Frontal cortex (tissue), 4 donors: Measurements from ENCODE around the gene LSM7. TPM values are rescaled to one million over a fixed set of nuclear protein-coding genes. Genes with fewer than 3 reads are reported as not detected.
A peak's percentile ranks its signal among the peaks of the same experiment; 100 is the strongest.
"Not testable (repeated sequence)": the region's sequence is repeated elsewhere in the genome, so short reads cannot be mapped to it uniquely, and the experiment has no call there.

Source experiments
- DNase-seq, 2 donors: peaks; one replicate each; pipeline ENCODE4 v3.0.0; 2012; ENCODE audit warnings: low spot score in 2 of 2
- FAIRE-seq: peaks from 2 replicates; lab custom pipeline; 2012; peaks lifted over from hg19 to GRCh38; lab: Jason Lieb, UNC
- total RNA-seq: library from RNA; depleted of rRNA; stranded (reverse); fragments of >200 nt; gene quantifications from one replicate; pipeline ENCODE4 v1.2.3, GENCODE V29; 2014
- donor health status: control.
- donor health status: control.
- donor health status: control.

The LSM7 gene
- total RNA-seq, 1 donor from 2014 or later, result 97.4 TPM

DNA sequence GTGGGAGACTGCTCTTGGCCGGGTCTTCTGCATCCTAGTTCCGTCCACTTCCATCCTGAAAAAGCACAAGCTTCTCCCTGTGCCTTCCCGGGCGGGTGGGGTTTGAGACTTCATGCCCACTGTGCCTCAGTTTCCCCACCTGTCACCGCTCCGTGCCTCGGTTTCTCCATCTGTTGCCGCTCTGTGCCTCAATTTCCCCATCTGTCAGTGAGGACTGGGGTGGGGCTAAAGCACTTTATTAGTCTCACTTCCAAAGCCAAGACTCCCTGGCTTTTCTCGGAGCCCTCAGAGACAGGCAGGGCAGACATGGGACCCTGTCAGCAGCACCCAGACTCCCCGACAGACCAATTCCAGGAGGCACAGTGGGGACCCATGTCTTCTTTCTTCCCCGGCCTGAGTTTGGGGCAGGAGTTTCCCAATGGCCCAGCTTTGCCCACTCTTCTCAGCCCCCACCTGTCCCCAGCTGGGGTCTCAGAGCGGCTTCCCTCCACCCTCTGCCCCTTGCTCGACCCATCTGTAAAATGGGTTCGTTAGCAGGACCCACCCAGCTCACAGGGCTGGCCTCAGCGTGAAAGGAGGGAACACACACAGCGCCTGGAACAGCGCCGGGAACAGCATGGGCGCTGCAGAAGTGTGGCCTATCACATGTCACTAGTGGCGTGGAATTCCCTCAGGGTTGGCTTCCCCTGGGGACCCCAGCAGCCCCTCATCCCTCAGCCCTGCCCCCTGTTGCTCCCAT, 41.8 kb downstream of the LSM7 start:
- FAIRE-seq, result no peak
- no peak for DNase-seq

- no peak for FAIRE-seq
- no peak for DNase-seq
Observed at GRCh38 chr19:2283835-2284507, 44.4 kb downstream of the LSM7 start.

DNA sequence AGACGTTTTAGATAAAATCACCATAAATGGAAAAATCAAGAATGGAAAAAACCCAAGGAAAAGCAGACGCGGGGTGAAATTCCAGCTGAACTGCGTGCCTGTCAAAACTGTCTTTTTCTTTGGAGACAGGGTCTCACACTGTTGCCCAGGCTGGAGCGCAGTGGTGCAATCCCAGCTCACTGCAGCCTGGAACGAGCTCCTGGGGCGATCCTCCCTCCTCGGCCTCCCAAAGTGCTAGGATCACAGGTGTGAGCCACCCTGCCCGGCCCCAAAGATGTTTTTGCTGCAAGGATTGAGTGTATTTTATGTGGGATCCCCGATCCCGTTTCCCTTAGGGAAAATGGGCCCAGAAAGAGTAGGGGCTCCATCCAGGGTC, 45.5 kb downstream of the LSM7 start:
- DNase-seq, result no peak
- FAIRE-seq, result no peak

DNA sequence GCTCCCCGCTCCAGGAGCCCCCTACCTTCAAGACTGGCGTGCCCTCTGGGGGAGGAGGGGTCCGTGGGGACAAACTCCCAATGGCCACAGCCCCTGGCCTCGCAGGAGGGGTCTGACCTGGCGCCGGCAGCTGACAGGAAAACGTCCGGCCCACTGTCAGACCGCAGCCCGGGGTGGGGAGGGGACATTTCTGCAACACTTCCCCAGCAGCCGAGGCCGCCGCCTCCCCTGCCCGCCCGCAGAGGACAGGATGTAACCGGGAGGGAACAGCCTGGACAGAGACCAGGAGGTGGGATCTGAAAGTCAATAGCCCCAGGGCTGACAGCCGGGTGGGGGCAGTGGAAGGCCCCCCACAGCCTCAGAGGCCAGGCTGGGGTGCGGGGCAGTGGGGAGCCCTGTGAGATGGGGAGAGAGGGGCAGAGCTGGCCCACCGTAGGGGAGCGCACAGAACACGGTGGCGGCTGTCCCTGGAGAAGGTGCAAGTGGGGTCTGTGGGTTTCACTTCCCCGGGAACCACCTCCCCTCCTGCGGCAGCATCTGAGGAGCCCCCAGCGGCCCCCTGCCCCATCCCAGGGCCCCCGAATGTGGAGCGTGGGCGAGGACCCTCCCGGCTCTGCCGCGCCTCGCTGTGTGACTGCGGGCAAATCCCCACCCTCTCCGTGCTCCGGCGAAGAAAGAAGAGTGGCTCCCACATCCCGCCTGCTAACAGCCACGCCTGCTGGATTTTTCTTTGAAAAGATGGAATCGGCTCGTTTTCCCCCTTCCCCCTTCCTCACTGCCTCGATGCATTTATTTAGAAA, 46.1 kb downstream of the LSM7 start, which contains the start of gene PEAK3:
Gene PEAK3, minus strand, starts transcription at position 114 of the 800 bp plus-strand sequence. CDS start 1,244 bp downstream, outside the sequence.
- FAIRE-seq (no peak), DNase-seq (peak; percentile 56 to 66)

DNA sequence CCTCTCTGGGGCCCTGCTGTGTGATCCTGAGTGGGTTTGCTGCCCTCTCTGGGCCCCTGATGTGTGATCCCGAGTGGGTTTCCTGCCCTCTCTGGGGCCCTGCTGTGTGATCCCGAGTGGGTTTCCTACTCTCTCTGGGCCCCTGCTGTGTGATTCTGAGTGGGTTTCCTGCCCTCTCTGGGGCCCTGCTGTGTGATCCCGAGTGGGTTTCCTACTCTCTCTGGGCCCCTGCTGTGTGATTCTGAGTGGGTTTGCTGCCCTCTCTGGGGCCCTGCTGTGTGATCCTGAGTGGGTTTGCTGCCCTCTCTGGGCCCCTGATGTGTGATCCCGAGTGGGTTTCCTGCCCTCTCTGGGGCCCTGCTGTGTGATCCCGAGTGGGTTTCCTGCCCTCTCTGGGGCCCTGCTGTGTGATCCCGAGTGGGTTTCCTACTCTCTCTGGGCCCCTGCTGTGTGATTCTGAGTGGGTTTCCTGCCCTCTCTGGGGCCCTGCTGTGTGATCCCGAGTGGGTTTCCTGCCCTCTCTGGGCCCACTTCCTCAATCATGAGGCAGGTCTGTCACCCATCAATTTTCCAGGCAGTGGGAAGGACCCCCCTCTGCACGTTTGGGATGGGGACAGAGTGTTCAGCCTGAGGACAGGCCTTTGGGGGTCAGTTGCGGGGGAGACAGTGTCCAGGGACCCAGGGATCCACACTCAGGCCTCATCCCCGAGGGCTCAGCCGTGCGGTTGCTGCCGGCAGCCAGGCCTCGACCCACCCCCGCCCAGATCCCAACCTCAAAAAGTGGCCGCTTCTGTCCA, 46.9 kb downstream of the LSM7 start:
- DNase-seq, FAIRE-seq: not testable (repeated sequence)

DNA sequence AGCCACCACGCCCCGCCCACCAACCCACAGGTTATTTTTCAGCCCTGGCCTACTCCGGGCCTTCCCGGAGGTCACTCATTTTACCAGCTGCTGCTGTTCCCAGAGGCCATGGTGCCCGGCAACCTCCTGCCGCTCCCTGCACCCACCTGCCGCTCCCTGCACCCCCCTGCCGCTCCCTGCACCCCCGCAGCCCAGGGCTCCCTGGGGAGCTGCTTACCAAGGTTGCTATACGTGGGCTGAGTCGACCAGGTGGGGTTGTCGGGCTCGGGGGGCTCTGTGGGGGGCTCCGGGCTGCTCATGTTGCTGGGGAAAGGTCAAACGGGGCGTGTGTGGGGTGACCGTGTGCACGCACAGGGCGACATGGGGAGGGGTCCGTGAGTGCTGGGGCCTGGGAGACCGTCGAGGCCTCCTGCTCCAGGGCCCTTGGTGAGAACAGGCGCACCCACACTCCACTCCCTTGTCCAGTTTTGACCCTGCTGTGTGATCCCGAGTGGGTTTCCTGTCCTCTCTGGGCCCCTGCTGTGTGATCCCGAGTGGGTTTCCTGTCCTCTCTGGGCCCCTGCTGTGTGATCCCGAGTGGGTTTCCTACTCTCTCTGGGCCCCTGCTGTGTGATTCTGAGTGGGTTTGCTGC, 47.6 kb downstream of the LSM7 start:
- FAIRE-seq (no peak), DNase-seq (no peak)

DNA sequence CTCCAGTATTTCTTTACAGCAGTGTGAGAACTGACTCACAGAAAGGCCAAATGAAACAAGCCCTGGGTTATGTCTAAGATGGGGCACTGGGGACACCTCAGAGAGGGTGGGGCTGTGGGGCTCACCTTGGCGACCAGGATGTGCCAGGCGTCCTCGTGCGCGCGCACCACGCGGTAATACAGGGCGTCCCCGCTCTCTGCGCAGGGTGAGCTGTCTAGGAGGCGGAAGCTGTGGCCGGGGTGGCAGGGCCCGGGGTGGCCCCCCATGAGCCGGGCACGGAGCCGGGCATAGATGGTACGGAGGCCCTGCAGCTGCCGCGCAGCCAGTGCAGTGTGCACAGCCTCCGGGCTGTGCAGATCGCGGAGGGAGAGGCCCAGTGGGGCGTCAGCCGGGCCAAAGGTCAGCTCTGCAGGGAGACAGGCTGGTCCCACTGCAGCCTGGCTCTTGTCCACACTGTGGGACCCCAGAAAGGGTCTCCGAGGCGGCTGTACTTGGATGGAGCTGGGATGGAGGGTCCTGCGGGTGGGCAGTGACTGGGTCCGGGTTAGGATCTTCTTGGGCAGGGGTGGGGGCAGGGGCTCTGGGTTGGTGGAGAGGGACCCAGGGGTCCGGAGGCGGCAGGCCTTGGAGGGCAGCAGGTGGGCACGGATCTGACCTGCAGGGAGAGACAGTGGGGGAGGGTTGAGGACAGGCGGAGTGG, 49.8 kb downstream of the LSM7 start:
- DNase-seq, result no peak
- FAIRE-seq, result no peak

DNA sequence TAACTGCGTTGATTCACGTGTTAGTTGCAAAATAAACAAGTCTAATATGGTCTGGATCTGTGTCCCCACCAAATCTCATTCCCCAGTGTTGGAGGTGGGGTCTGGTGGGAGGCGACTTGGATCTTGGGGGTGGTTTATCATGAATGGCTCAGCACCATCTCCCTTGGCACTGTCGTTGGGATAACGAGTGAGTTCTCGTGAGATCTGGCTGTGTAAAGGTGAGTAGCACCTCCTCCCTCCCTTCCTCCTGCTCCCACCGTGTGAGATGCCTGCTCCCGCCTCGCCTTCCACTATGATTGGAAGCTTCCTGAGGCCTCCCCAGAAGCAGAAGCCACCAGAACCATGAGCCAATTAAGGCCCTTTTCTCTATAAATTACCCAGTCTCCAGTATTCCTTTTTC, 51.2 kb downstream of the LSM7 start:
- FAIRE-seq (no peak), DNase-seq (no peak)

DNA sequence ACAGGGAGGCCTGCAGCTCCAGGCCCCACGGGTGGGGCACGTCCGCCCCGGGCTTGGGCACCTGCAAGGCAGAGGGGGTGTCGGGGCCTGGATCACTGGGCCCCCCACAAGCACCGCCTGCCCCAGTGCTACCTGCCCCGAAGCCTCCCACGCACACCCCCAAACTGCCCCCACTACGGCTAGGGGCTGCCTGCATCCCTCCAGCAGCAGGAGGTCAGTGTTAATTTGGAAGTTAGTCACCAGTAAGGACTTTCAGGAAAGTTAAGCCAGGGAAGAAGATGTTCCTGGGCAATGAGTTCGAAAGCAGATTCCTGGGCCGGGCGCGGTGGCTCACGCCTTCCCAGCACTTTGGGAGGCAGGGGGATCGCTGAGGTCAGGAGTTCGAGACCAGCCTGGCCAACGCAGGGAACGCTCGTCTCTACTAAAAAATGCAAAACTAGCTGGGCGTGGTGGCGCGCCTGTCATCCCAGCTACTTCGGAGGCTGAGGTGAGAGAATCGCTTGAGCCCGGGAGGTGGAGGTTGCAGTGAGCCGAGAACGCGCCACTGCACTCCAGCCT, 51.9 kb downstream of the LSM7 start:
- no peak for FAIRE-seq
- no peak for DNase-seq

DNA sequence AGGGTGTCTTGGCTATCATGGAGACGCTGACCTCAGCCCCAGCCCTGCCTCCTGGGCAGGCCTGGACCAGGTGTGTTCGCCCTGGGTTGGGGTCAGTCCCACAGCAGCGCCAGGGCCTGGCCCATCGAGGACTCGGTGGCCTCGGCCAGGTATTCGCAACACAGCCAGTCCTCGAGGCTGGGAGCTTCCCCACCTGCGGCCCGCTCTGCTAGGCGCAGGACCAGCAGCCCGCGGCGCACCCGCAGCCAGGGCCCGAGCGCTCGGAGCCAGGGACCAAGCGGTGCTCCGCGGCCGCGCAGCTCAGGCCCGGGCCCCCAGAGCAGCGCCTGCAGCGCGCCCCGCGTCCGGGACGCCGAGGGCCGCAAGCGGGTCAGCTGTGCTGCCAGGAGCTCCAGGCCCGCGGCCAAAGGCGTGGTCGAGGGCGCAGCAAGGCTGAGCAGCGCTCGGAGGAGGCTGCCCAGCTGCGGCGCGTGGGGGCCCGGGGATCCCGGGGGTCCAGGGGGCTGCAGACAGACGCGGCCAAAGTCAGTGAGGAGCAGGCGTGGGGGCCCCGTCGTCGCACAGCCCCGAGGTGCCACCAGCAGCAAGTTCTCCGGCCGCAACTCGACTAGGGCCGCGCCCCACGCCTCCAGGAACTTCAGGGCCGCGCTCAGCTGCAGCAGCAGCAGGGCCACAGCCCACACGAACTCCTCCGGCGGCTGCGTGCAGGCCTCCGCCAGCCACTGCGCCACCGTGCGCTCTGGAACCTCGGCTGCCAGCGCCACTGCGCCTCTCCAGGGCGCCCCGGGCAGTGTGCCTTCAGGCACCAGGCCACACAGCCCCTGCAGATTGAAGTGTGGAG, 52.6 kb downstream of the LSM7 start:
- FAIRE-seq (no peak), DNase-seq (no peak)

- FAIRE-seq (no peak), DNase-seq (peak; percentile 82 to 85)
Observed at GRCh38 chr19:2274931-2275535, 53.4 kb downstream of the LSM7 start.

- DNase-seq (no peak), FAIRE-seq (no peak)
Observed at GRCh38 chr19:2274185-2274711, 54.1 kb downstream of the LSM7 start.

- DNase-seq (peak; percentile 83 to 85), FAIRE-seq (no peak)
Observed at GRCh38 chr19:2273356-2274184, 54.8 kb downstream of the LSM7 start.
